HG03039 (cell line): Measurements from ENCODE around the gene TMEM129.
"Not testable (repeated sequence)": the region's sequence is repeated elsewhere in the genome, so short reads cannot be mapped to it uniquely, and the experiment has no call there.

Source experiments
- ATAC-seq: cut with Tn5 transposase; IDR thresholded peaks from one replicate; pipeline ENCODE4 v1.9.1; 2021; ENCODE audit warnings: mild to moderate bottlenecking, moderate library complexity; ENCODE audit not compliant: unreplicated experiment

TMEM129 gene

DNA sequence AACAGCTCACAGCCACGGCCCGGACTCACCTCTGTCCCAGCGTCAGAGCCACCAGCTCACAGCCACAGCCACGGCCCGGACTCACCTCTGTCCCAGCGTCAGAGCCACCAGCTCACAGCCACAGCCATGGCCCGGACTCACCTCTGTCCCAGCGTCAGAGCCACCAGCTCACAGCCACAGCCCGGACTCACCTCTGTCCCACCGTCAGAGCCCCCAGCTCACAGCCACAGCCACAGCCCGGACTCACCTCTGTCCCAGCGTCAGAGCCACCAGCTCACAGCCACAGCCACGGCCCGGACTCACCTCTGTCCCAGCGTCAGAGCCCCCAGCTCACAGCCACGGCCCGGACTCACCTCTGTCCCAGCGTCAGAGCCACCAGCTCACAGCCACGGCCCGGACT, 50.1 kb downstream of the TMEM129 start:
- ATAC-seq: not testable (repeated sequence)

DNA sequence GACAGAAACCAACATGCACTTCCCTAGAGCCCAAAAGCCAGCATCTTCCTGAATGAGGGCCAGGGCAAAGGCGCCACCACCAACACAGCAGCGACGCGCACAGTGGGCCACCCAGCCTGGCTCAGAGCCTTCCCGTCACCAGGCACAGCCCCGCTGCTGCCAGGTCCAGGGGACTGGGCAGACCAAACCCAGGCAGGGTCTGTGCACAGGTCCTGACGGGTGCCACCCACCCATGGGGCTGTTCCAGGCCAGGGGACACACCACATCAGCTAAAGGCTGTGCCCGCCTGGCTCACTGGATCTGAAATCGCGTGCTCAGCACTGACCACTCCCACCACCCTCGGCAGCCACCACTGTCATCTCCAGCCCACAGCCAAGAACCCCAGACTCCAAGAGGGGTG, 50.8 kb downstream of the TMEM129 start:
- ATAC-seq: no peak

DNA sequence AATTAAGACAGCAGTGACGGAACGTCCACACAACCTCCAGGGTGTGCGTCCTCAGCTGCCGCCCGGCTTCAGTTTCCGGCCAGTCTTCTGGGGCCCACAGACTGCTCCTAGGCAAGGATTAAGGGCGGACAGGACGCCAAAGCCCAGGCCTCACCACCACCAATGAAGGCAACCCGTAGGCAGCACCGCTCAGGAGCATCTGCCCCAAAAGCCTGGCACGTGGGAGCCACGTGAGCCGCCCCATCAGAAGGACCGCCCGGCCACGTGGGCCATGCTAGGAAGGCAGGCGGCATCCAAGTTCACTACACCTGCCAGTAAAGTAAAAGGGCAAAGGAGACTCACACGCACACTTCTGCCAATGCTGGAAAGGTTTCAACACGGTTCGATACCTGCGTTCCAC, 51.3 kb downstream of the TMEM129 start:
- no peak for ATAC-seq

DNA sequence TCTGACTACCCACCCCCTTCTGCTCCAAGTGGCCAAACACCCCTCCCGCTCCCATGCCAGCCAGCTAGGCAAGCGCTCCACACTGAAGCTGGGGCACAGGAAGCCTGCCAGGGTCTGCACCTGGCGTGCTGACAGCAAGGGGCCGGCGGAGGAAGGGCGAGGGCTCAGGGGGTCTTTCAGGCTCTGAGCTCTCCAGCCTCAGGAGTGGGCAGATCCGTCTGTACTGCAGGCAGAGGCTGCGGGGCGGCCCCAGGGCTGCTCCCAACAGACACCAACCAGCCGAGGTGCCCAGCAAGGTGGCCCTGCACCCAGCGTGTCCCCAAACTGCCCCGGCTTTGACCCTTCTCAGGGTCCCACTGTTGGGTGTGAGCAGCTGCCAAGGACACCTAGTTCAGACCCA, 51.9 kb downstream of the TMEM129 start:
- ATAC-seq: no peak

DNA sequence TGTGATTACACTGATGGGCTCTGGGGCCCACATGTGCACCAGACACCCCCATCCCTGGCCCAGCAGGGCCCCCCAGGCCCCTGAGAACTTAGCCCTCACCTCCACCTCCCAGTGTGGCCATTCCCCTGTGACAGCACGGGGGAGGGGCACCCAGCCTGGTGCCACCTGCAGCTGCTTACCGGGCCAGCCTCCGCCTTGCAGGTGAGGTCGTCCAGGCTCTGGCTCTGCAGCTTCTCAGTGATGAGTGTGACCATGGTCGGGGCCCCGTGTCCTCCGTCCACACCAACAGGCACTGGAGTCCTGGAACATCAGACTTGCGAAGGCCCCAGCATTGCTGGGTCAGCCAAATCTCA, 52.7 kb downstream of the TMEM129 start:
- ATAC-seq: no peak

DNA sequence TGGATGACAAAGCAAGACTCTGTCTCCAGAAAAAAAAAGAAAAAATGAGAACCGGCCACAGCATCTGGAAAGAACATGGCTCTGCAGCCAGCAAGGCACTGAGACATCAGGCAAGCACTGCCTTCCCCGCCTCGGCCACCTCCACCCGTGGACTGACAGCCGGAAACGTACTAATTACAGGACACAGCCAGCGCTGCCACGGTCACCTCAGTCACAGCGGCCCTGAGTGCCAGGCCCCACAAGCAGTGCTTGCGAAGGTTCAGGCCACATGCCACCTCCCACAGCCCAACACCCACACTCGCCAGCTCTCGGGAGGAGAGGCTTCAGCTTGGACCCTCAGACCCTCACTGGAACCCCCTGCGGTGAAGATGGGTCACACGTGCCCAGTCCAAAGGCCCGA, 53.9 kb downstream of the TMEM129 start:
- no peak for ATAC-seq

DNA sequence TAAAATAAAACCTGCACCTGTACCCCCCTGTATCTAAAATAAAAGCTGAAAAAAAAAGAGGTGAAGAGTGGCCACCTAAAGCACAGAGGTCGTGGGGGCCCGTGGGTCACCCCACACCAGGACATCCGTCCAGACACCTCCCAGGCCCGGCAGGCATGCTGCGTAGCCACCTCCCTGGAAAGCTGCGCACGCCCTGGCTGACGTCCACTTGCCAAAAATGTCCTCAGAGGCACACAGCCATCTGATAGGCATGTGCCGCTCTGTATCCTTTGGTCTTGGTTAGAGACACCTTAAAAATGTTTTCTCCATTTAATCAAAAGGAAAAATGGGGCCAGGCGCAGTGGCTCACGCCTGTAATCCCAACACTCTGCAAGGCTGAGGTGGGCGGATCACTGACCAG, 54.7 kb downstream of the TMEM129 start:
- ATAC-seq: no peak
